Right lobe of liver (tissue), 6 donors: Measurements from ENCODE around the gene ZBTB25. TPM values are rescaled to one million over a fixed set of nuclear protein-coding genes. Genes with fewer than 3 reads are reported as not detected.
A peak's percentile ranks its signal among the peaks of the same experiment; 100 is the strongest.

Source experiments
- ATAC-seq, 4 donors: fragments of 200-7000 bp; cut with Tn5 transposase; one replicate each; pipeline ENCODE4 v1.9.1; 2020; ENCODE audit warnings: mild to moderate bottlenecking in 4 of 4, moderate library complexity in 4 of 4
- DNase-seq, 3 donors: peaks; one replicate each; pipeline ENCODE4 v3.0.0-alpha.2; 2020
- H3K27ac ChIP-seq, 3 donors: fragments of 200-600 bp; one replicate each; pipeline ENCODE4 v1.8.0; 2022
- H3K27me3 ChIP-seq, 2 donors: fragments of 200-600 bp; one replicate each; pipeline ENCODE4 v1.8.0; 2022
- H3K36me3 ChIP-seq, 4 donors: fragments of 200-600 bp; sonication (generic) in 1 of 4; one replicate each; pipeline versions ENCODE4 v1.5.1 to v1.8.0; 2017 to 2022; ENCODE audit warnings: control low read depth in 1 of 4
- H3K4me1 ChIP-seq, 4 donors: fragments of 200-600 bp; sonication (generic) in 1 of 4; one replicate each; pipeline versions ENCODE4 v1.5.1 to v1.8.0; 2017 to 2022; ENCODE audit warnings: control low read depth in 1 of 4
- H3K4me3 ChIP-seq, 3 donors: fragments of 200-600 bp; one replicate each; pipeline ENCODE4 v1.8.0; 2022
- H3K9me3 ChIP-seq, 4 donors: fragments of 200-600 bp; sonication (generic) in 1 of 4; one replicate each; pipeline versions ENCODE4 v1.5.1 to v1.8.0; 2017 to 2022; ENCODE audit warnings: control low read depth in 1 of 4
- POLR2A ChIP-seq: fragments of 450-650 bp; IDR thresholded peaks from one replicate; pipeline ENCODE4 v1.6.1; 2017; ENCODE audit warnings: antibody characterized with exemption, mild to moderate bottlenecking
- WGBS: methylation state at CpG from one replicate; pipeline ENCODE4 v1.1.6; 2018; ENCODE audit warnings: low coverage, low lambda C conversion rate; ENCODE audit not compliant: insufficient coverage; ENCODE audit errors: missing lambda C conversion rate; 5-methylcytosine and 5-hydroxymethylcytosine counted together
- intact Hi-C, 2 donors: fragments of 100-400 bp; cut with DNase I; formaldehyde crosslinking; loops; one replicate each; pipeline versions ENCODE4 v1.11.2 to v1.14.1; 2022
- total RNA-seq, 6 experiments: library from RNA; depleted of rRNA in 2 of 6; stranded (reverse); fragments of >200 nt in 2 of 6; fragmentation: NEBNext Ultra II Directional in 3 of 6; extraction: Animal tissue kit (Norgen Biotek cat#: 25700) in 3 of 6; gene quantifications; one replicate each; pipeline versions ENCODE4 v1.1.0 to v1.2.4, GENCODE V29; 2016 to 2023
- TF ChIP-seq, protein P1 (sequence below), 4 donors: fragments of 200-600 bp in 3 of 4; fragments of 450-650 bp in 1 of 4; IDR thresholded peaks; one replicate each; pipeline versions ENCODE4 v1.5.1 to v1.8.0; 2016 to 2022; ENCODE audit warnings: antibody characterized with exemption in 4 of 4, mild to moderate bottlenecking in 2 of 4
- donor health status: DM: no; HTN: yes; CAD: no.
- donor health status: DM: no; HTN: no; CAD: no.
- donor health status: DM: no; HTN: no; CAD: no.
- donor health status: DM: no; HTN: yes; CAD: no.
- donor health status: DM: no; HTN: yes; CAD: no.

Gene ZBTB25
- total RNA-seq, 6 experiments from 2014 or later = 5.5 to 6.2 (median 5.7) TPM

DNA sequence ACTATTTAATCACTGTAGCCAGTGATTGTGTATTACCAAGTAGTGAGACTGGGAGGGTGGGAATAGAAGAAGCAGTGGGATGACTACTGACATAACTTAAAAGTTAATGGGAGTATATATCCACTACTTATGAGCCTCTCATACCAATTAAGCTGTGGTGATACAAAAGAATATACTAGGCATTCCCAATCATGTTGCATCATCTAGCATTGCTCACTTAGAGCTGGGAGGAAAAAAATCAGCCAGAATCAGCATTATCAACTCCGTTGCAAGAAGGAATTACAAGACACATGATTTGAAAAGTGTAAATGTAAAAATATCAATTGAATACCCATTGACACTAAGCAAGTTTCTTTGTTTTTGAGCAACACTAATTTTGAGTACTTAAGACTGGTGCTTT is 45.4 kb upstream of the ZBTB25 start:
- TF ChIP-seq POLR2A = no peak
- TF ChIP-seq, protein P1, sequence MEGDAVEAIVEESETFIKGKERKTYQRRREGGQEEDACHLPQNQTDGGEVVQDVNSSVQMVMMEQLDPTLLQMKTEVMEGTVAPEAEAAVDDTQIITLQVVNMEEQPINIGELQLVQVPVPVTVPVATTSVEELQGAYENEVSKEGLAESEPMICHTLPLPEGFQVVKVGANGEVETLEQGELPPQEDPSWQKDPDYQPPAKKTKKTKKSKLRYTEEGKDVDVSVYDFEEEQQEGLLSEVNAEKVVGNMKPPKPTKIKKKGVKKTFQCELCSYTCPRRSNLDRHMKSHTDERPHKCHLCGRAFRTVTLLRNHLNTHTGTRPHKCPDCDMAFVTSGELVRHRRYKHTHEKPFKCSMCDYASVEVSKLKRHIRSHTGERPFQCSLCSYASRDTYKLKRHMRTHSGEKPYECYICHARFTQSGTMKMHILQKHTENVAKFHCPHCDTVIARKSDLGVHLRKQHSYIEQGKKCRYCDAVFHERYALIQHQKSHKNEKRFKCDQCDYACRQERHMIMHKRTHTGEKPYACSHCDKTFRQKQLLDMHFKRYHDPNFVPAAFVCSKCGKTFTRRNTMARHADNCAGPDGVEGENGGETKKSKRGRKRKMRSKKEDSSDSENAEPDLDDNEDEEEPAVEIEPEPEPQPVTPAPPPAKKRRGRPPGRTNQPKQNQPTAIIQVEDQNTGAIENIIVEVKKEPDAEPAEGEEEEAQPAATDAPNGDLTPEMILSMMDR (IDR thresholded peaks at IDR 0.05) = no peak
- H3K4me3 ChIP-seq = no peak overlapping the region
- WGBS = 63% methylated on average over 1 of the region's 1 CpG
- intact Hi-C loops = no loop called here
- DNase-seq = no peak
- ATAC-seq = no peak
- peaks cover 0 to 12% of the 10 kb centered on the region in 2 donors for H3K27me3 ChIP-seq
- H3K27ac ChIP-seq = no peak overlapping the region
- H3K9me3 ChIP-seq = no peaks in the 10 kb centered on the region
- no peaks in the 10 kb centered on the region for H3K36me3 ChIP-seq
- H3K4me1 ChIP-seq = peaks cover 0 to 9% (median 0%) of the 10 kb centered on the region in 4 donors

DNA sequence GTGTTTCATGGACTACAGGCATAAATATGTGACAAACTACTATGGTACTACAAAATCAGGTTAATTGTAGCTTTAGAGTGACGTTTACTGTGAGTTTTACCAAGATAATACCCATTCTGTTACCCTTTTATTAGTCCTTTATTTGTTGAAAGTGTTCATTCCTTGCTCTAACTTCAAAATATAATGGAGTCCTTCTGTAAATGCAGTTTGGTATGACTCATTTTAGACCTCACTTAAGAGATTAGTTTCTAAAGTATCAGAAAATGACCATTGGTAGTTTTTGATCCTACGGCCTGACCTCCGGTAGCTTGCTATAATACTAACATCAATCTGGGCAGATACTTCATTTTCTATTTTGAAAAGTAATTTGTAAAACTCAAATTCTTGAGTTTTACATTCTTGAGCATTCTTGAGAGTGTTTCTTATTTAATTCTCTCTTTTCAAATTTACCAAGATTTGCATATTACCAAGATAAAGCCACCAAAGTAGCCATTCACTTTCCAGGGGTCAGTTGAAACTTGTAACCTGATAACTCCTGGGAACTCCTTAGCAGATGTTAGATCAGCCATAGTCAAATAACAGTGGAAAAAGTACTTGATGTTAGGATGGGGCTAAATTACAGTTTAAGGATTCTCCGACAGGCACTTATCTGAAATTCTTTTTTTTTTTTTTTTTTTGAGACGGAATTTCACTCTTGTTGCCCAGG is 41.1 kb upstream of the ZBTB25 start:
- DNase-seq (no peak), ATAC-seq (no peak)
- whole genome bisulfite sequencing = 69% methylated on average over 5 of the region's 5 CpGs
- Histone ChIP-seq H3K27ac (no peak overlapping the region), H3K4me3 (no peak overlapping the region), H3K4me1 (peaks cover 0 to 3% (median 0%) of the 10 kb centered on the region in 4 donors), H3K9me3 (no peaks in the 10 kb centered on the region), H3K27me3 (peaks cover 0 to 12% of the 10 kb centered on the region in 2 donors), H3K36me3 (no peaks in the 10 kb centered on the region)
- intact Hi-C loops = no loop called here
- TF ChIP-seq, protein P1 (IDR thresholded peaks at IDR 0.05) = no peak
- TF ChIP-seq POLR2A = no peak

GRCh38 chr14:64542836-64543201 is 39.2 kb upstream of the ZBTB25 start:
- Histone ChIP-seq H3K4me1 (peaks cover 0 to 4% (median 0%) of the 10 kb centered on the region in 4 donors), H3K27me3 (peaks cover 0 to 9% of the 10 kb centered on the region in 2 donors), H3K4me3 (peak overlapping the region in 1 of 3 donors; percentile 19), H3K9me3 (no peaks in the 10 kb centered on the region), H3K27ac (no peak overlapping the region), H3K36me3 (no peaks in the 10 kb centered on the region)
- intact Hi-C loops = no loop called here
- ATAC-seq (no peak), DNase-seq (no peak)
- 59% methylated on average over 4 of the region's 4 CpGs for WGBS
- TF ChIP-seq, protein P1 (IDR thresholded peaks at IDR 0.05) = no peak
- TF ChIP-seq POLR2A = no peak

DNA sequence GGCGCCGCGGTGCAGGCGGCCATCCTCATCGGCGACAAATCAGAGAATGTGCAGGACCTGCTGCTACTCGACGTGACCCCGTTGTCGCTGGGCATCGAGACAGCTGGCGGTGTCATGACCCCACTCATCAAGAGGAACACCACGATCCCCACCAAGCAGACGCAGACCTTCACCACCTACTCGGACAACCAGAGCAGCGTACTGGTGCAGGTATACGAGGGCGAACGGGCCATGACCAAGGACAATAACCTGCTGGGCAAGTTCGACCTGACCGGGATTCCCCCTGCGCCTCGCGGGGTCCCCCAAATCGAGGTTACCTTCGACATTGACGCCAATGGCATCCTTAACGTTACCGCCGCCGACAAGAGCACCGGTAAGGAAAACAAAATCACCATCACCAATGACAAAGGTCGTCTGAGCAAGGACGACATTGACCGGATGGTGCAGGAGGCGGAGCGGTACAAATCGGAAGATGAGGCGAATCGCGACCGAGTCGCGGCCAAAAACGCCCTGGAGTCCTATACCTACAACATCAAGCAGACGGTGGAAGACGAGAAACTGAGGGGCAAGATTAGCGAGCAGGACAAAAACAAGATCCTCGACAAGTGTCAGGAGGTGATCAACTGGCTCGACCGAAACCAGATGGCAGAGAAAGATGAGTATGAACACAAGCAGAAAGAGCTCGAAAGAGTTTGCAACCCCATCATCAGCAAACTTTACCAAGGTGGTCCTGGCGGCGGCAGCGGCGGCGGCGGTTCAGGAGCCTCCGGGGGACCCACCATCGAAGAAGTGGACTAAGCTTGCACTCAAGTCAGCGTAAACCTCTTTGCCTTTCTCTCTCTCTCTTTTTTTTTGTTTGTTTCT is 38.6 kb upstream of the ZBTB25 start:
- no peak overlapping the region for H3K27ac ChIP-seq
- no peak for DNase-seq
- H3K27me3 ChIP-seq = peaks cover 0 to 9% of the 10 kb centered on the region in 2 donors
- no peak for TF ChIP-seq POLR2A
- no peaks in the 10 kb centered on the region for H3K36me3 ChIP-seq
- ATAC-seq = no peak
- peaks cover 0 to 4% (median 0%) of the 10 kb centered on the region in 4 donors for H3K4me1 ChIP-seq
- 6% methylated on average over 37 of the region's 61 CpGs for WGBS
- intact Hi-C loops = no loop called here
- H3K4me3 ChIP-seq = peak overlapping the region in 2 of 3 donors; percentile 4 to 19
- H3K9me3 ChIP-seq = no peaks in the 10 kb centered on the region
